HEK293 (cell line): ENCODE measurements around the gene SAPCD1.

Source experiments
- CTCF ChIP-seq: fragments of 450-650 bp; formaldehyde crosslinking; IDR thresholded peaks from 2 replicates; pipeline ENCODE4 v1.5.1; 2016; ENCODE audit warnings: missing biosample characterization, missing genetic modification characterization
- PRDM4 ChIP-seq: fragments of 450-650 bp; formaldehyde crosslinking; IDR thresholded peaks from 2 replicates; pipeline ENCODE4 v1.5.1; 2017; ENCODE audit warnings: missing biosample characterization, missing genetic modification characterization
- YY1 ChIP-seq: fragments of 450-650 bp; formaldehyde crosslinking; IDR thresholded peaks from 2 replicates; pipeline ENCODE4 v1.5.1; 2018; ENCODE audit warnings: missing biosample characterization, missing genetic modification characterization
- ZBTB17 ChIP-seq: fragments of 450-650 bp; formaldehyde crosslinking; IDR thresholded peaks from 2 replicates; pipeline ENCODE4 v1.5.1; 2016; ENCODE audit warnings: missing biosample characterization, missing genetic modification characterization
- ZNF155 ChIP-seq: fragments of 450-650 bp; formaldehyde crosslinking; IDR thresholded peaks from 2 replicates; pipeline ENCODE4 v1.5.1; 2016; ENCODE audit warnings: missing biosample characterization, missing genetic modification characterization
- ZNF416 ChIP-seq: fragments of 450-650 bp; formaldehyde crosslinking; IDR thresholded peaks from 2 replicates; pipeline ENCODE4 v1.5.1; 2016; ENCODE audit warnings: missing biosample characterization, missing genetic modification characterization
- ZNF548 ChIP-seq: fragments of 450-650 bp; formaldehyde crosslinking; IDR thresholded peaks from 2 replicates; pipeline ENCODE4 v1.5.1; 2016; ENCODE audit warnings: missing biosample characterization, missing genetic modification characterization
- ZNF623 ChIP-seq: fragments of 450-650 bp; formaldehyde crosslinking; IDR thresholded peaks from 2 replicates; pipeline ENCODE4 v1.5.1; 2016; ENCODE audit warnings: missing biosample characterization, missing genetic modification characterization
- ZNF654 ChIP-seq: fragments of 450-650 bp; formaldehyde crosslinking; IDR thresholded peaks from 2 replicates; pipeline ENCODE4 v1.5.1; 2016; ENCODE audit warnings: low read depth, missing biosample characterization, missing genetic modification characterization
- TF ChIP-seq, protein P1 (sequence below): fragments of 450-650 bp; formaldehyde crosslinking; IDR thresholded peaks from 2 replicates; pipeline ENCODE4 v1.5.1; 2016; ENCODE audit warnings: missing biosample characterization, missing genetic modification characterization
- TF ChIP-seq, protein P2 (sequence below): fragments of 450-650 bp; formaldehyde crosslinking; optimal IDR thresholded peaks from 2 replicates; pipeline ENCODE3; 2016; ENCODE audit warnings: missing biosample characterization, mild to moderate bottlenecking, missing genetic modification characterization
- TF ChIP-seq, protein P3 (sequence below): fragments of 450-650 bp; formaldehyde crosslinking; IDR thresholded peaks from 2 replicates; pipeline ENCODE4 v1.5.1; 2016; ENCODE audit warnings: missing biosample characterization, missing genetic modification characterization
- TF ChIP-seq, protein P4 (sequence below): sonication (generic); formaldehyde crosslinking; IDR thresholded peaks from 2 replicates; pipeline ENCODE4 v1.8.1; 2022; ENCODE audit warnings: mild to moderate bottlenecking, moderate library complexity, missing genetic modification reagents

- TF ChIP-seq CTCF (tag by site-specific recombination) (no peak), YY1 (tag by site-specific recombination) (no peak), ZNF654 (tag by site-specific recombination) (no peak), ZNF623 (tag by site-specific recombination) (no peak), ZNF155 (tag by site-specific recombination) (no peak), ZNF548 (tag by site-specific recombination) (no peak), ZBTB17 (tag by site-specific recombination) (peak; percentile 88), PRDM4 (no peak), ZNF416 (no peak)
- TF ChIP-seq, protein P1, sequence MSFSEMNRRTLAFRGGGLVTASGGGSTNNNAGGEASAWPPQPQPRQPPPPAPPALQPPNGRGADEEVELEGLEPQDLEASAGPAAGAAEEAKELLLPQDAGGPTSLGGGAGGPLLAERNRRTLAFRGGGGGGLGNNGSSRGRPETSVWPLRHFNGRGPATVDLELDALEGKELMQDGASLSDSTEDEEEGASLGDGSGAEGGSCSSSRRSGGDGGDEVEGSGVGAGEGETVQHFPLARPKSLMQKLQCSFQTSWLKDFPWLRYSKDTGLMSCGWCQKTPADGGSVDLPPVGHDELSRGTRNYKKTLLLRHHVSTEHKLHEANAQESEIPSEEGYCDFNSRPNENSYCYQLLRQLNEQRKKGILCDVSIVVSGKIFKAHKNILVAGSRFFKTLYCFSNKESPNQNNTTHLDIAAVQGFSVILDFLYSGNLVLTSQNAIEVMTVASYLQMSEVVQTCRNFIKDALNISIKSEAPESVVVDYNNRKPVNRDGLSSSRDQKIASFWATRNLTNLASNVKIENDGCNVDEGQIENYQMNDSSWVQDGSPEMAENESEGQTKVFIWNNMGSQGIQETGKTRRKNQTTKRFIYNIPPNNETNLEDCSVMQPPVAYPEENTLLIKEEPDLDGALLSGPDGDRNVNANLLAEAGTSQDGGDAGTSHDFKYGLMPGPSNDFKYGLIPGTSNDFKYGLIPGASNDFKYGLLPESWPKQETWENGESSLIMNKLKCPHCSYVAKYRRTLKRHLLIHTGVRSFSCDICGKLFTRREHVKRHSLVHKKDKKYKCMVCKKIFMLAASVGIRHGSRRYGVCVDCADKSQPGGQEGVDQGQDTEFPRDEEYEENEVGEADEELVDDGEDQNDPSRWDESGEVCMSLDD (tag by site-specific recombination) = peak; percentile 50; the same call in 1 of the 2 replicates
- TF ChIP-seq, protein P2, sequence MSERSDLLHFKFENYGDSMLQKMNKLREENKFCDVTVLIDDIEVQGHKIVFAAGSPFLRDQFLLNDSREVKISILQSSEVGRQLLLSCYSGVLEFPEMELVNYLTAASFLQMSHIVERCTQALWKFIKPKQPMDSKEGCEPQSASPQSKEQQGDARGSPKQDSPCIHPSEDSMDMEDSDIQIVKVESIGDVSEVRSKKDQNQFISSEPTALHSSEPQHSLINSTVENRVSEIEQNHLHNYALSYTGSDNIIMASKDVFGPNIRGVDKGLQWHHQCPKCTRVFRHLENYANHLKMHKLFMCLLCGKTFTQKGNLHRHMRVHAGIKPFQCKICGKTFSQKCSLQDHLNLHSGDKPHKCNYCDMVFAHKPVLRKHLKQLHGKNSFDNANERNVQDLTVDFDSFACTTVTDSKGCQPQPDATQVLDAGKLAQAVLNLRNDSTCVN = peak; percentile 11
- TF ChIP-seq, protein P3, sequence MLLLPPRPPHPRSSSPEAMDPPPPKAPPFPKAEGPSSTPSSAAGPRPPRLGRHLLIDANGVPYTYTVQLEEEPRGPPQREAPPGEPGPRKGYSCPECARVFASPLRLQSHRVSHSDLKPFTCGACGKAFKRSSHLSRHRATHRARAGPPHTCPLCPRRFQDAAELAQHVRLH = no peak
- TF ChIP-seq, protein P4, sequence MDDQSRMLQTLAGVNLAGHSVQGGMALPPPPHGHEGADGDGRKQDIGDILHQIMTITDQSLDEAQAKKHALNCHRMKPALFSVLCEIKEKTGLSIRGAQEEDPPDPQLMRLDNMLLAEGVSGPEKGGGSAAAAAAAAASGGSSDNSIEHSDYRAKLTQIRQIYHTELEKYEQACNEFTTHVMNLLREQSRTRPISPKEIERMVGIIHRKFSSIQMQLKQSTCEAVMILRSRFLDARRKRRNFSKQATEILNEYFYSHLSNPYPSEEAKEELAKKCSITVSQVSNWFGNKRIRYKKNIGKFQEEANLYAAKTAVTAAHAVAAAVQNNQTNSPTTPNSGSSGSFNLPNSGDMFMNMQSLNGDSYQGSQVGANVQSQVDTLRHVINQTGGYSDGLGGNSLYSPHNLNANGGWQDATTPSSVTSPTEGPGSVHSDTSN = no peak
Measured at GRCh38 chr6:31734821-31735406, 27.5 kb upstream of the SAPCD1 start.
